Ascending aorta (tissue), 2 donors: Measurements from ENCODE around the gene SLC6A11. TPM values are rescaled to one million over a fixed set of nuclear protein-coding genes. Genes with fewer than 3 reads are reported as not detected.

ENCODE experiments used
- DNase-seq, 2 donors: peaks; one replicate each; pipeline ENCODE4 v3.0.0-alpha.2; 2019; ENCODE audit warnings: low spot score in 2 of 2
- H3K27ac ChIP-seq, 2 donors: fragments of 200-600 bp; sonication (generic); one replicate each; pipeline ENCODE4 v1.5.1; 2016 to 2017; ENCODE audit warnings: mild to moderate bottlenecking in 1 of 2
- H3K27me3 ChIP-seq: fragments of 200-600 bp; sonication (generic); one replicate; pipeline ENCODE4 v1.5.1; 2017
- H3K36me3 ChIP-seq, 2 donors: fragments of 200-600 bp; sonication (generic); one replicate each; pipeline ENCODE4 v1.5.1; 2016
- H3K4me1 ChIP-seq, 2 donors: fragments of 200-600 bp; sonication (generic); one replicate each; pipeline ENCODE4 v1.5.1; 2016 to 2017; ENCODE audit warnings: mild to moderate bottlenecking in 1 of 2
- H3K4me3 ChIP-seq, 2 donors: fragments of 200-600 bp; sonication (generic); one replicate each; pipeline ENCODE4 v1.5.1; 2016 to 2017; ENCODE audit warnings: mild to moderate bottlenecking in 1 of 2
- H3K9me3 ChIP-seq, 2 donors: fragments of 200-600 bp; sonication (generic); one replicate each; pipeline ENCODE4 v1.5.1; 2016
- CTCF ChIP-seq, 3 experiments: fragments of 200-600 bp in 2 of 3; fragments of 450-650 bp in 1 of 3; sonication (generic) in 2 of 3; IDR thresholded peaks; one replicate each; pipeline ENCODE4 v1.5.1; 2016 to 2019; ENCODE audit warnings: antibody characterized with exemption in 3 of 3, mild to moderate bottlenecking in 1 of 3, moderate library complexity in 1 of 3
- intact Hi-C: fragments of 100-400 bp; cut with DNase I; formaldehyde crosslinking; loops from one replicate; pipeline ENCODE4 v1.15.1; 2023
- total RNA-seq: library from RNA; depleted of rRNA; stranded (reverse); fragments of >200 nt; gene quantifications from one replicate; pipeline ENCODE4 v1.1.0, GENCODE V29; 2016

The SLC6A11 gene
- total RNA-seq, 1 donor from 2014 or later, result not detected

- Histone ChIP-seq H3K4me1 (no peaks in the 10 kb centered on the region), H3K36me3 (no peaks in the 10 kb centered on the region), H3K27me3 (peaks cover 4% of the 10 kb centered on the region), H3K27ac (no peak overlapping the region), H3K9me3 (no peaks in the 10 kb centered on the region), H3K4me3 (no peak overlapping the region)
- DNase-seq, result no peak
- intact Hi-C loops, result no loop called here
- no peak for TF ChIP-seq CTCF (IDR thresholded peaks at IDR 0.05)
Measured at GRCh38 chr3:10841100-10841499, 25.1 kb downstream of the SLC6A11 start.

GRCh38 chr3:10843378-10843777, 27.4 kb downstream of the SLC6A11 start:
- TF ChIP-seq CTCF (IDR thresholded peaks at IDR 0.05), result no peak

GRCh38 chr3:10845001-10845761, 29.2 kb downstream of the SLC6A11 start:
- no peaks in the 10 kb centered on the region for H3K27me3 ChIP-seq
- DNase-seq, result peak in 1 of 2 donors; percentile 21
- H3K9me3 ChIP-seq, result no peaks in the 10 kb centered on the region
- H3K4me1 ChIP-seq, result no peaks in the 10 kb centered on the region
- intact Hi-C loops, result no loop called here
- H3K36me3 ChIP-seq, result no peaks in the 10 kb centered on the region
- no peak overlapping the region for H3K27ac ChIP-seq
- H3K4me3 ChIP-seq, result no peak overlapping the region
- no peak for TF ChIP-seq CTCF (IDR thresholded peaks at IDR 0.05)

More at GRCh38 chr3:10843378-10843777, 27.4 kb downstream of the SLC6A11 start:
- Histone ChIP-seq H3K4me1 (no peaks in the 10 kb centered on the region), H3K36me3 (no peaks in the 10 kb centered on the region), H3K27ac (no peak overlapping the region), H3K9me3 (no peaks in the 10 kb centered on the region), H3K4me3 (no peak overlapping the region), H3K27me3 (peaks cover 4% of the 10 kb centered on the region)
- intact Hi-C loops, result no loop called here
- no peak for DNase-seq

- Histone ChIP-seq H3K4me1 (no peaks in the 10 kb centered on the region), H3K36me3 (no peaks in the 10 kb centered on the region), H3K27ac (no peak overlapping the region), H3K27me3 (no peaks in the 10 kb centered on the region), H3K4me3 (no peak overlapping the region), H3K9me3 (no peaks in the 10 kb centered on the region)
- TF ChIP-seq CTCF (IDR thresholded peaks at IDR 0.05), result no peak
- DNase-seq, result no peak
- intact Hi-C loops, result no loop called here
Measured at GRCh38 chr3:10845839-10846656, 30.0 kb downstream of the SLC6A11 start.

GRCh38 chr3:10846657-10846975, 30.6 kb downstream of the SLC6A11 start:
- Histone ChIP-seq H3K36me3 (no peaks in the 10 kb centered on the region), H3K27me3 (no peaks in the 10 kb centered on the region), H3K4me3 (no peak overlapping the region), H3K27ac (no peak overlapping the region), H3K9me3 (no peaks in the 10 kb centered on the region), H3K4me1 (no peaks in the 10 kb centered on the region)
- no peak for TF ChIP-seq CTCF (IDR thresholded peaks at IDR 0.05)
- intact Hi-C loops, result no loop called here
- no peak for DNase-seq
